LNCaP clone FGC (cell line): ENCODE results near the gene SMAP2.

Experiments used
- DNase-seq: peaks from one replicate; pipeline ENCODE4 v3.0.0-alpha.2; 2011; ENCODE audit warnings: low read depth
- H3K4me3 ChIP-seq: 2 replicates; pipeline ENCODE4 v1.5.1; 2011; ENCODE audit warnings: mild to moderate bottlenecking, low read depth, low read length, control low read depth
- CTCF ChIP-seq: IDR thresholded peaks from 2 replicates; pipeline ENCODE4 v1.5.1; 2012; ENCODE audit warnings: mild to moderate bottlenecking; ENCODE audit not compliant: control insufficient read depth, insufficient read depth; ENCODE audit errors: extremely low read depth

The SMAP2 gene

GRCh38 chr1:40397258-40397657, 23.7 kb downstream of the SMAP2 start:
- no peak for DNase-seq
- no peak for TF ChIP-seq CTCF
- no peak overlapping the region for H3K4me3 ChIP-seq

DNA sequence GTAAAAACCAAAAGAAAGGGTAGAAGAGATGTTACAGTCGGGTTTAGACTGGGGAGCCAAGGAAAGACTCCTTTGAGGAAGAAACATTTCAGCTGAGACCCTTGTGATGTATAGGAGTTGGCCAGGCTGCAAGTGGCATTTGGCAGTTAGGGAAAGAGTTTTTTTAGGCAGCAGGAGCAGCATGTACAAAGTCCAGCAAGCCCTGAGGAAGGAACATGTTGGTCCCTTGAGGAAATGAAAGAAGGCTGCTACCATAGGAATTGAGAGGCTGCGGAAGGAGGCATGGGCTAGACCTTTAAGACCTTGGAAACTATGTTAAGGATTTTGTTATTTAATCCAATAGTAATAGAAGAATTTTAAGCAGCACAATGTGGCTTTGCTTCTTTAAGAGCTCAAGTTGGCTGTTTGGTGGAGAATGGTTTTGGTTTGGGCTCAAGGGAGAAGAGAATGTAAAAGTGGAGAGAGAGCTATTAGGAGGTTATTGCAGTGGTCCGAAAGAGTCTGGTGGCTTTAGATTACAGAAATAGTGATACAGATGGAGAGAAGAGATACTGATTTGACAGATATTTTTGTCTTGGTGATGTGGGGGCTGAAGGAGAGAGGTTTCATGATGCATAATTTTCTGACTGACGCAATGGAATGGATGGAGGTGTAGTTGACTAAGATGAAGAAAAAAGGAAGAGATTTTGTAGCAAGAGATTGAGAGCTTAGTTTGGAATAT, 26.6 kb downstream of the SMAP2 start:
- no peak for DNase-seq
- H3K4me3 ChIP-seq = no peak overlapping the region
- no peak for TF ChIP-seq CTCF

GRCh38 chr1:40401473-40402201, 28.1 kb downstream of the SMAP2 start:
- TF ChIP-seq CTCF = no peak
- H3K4me3 ChIP-seq = no peak overlapping the region
- DNase-seq = no peak

GRCh38 chr1:40404670-40405462, 31.3 kb downstream of the SMAP2 start:
- DNase-seq = no peak
- no peak overlapping the region for H3K4me3 ChIP-seq
- peak; percentile 72 for TF ChIP-seq CTCF

DNA sequence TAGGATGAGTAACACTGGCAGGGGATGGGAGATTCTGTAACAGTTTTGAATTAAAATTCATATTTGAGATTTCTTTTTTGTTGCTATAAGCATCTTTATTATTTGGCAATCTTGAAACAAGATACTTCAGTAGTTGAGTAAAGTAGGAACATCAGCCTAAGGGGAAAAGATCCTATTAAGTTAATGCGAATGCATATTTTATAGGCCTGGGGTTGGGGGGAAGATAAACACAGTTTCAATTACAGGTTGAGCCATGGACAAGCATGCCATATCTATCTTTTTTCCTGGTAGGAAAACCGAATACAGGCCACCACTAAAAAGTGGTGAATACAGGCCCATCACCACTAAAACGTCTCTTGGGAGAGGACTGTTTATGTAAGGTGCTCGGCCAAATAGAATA, 32.3 kb downstream of the SMAP2 start:
- no peak for DNase-seq
- no peak overlapping the region for H3K4me3 ChIP-seq
- TF ChIP-seq CTCF = no peak

GRCh38 chr1:40407453-40407852, 33.9 kb downstream of the SMAP2 start:
- no peak for TF ChIP-seq CTCF
- DNase-seq = no peak
- H3K4me3 ChIP-seq = no peak overlapping the region
